ENCODE data around the gene EPHB1.

Gene EPHB1

GRCh38 chr3:134877788-134878187 lies 82.7 kb downstream of the EPHB1 start:
- no peak for DNase-seq (ENCODE audit: extremely low read depth in 1 of 2, low read depth in 1 of 2)

GRCh38 chr3:134879990-134880389 lies 84.9 kb downstream of the EPHB1 start:
- no peak for DNase-seq (ENCODE audit: extremely low read depth in 1 of 2, low read depth in 1 of 2)

DNA sequence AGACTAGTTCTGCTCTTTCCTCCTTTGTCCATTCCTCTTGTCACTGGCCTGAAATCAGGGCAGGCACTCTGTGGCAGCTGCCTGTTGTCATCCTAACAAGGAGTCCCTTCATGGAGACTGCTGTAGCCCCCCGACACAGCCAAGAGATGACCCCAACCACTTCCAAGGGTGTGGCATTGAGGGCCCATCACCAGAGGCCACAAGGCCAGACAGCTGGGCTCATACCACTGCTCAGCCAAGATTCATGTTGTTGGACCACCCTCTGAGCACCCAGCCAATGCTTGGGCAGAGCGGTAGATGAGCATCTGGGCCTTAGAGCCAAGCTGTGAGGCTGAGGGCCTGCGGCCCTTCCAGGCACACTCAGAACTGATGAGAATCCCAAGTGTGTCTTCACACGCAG lies 85.4 kb downstream of the EPHB1 start:
- DNase-seq (ENCODE audit: extremely low read depth in 1 of 2, low read depth in 1 of 2) = no peak

DNA sequence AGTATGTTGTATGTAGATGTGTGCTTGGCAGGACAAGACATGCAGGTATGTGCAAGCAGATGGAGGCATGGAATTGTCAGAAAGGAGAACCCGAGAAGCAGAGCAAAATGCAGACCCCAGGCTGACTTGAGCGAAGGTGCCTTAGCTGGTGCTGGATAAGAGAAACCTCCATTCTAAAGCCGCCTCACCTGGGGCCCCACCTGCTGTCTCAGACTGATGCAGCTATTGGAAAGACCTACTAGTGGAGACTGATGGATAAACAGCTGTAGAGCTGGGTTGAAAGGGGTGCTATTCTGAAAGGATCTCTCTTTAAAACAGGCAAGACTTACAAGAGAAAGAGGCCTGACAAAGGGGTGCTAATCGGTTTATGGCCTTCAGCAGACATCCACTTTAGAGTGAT lies 86.2 kb downstream of the EPHB1 start:
- DNase-seq (ENCODE audit: extremely low read depth in 1 of 2, low read depth in 1 of 2) = no peak

DNA sequence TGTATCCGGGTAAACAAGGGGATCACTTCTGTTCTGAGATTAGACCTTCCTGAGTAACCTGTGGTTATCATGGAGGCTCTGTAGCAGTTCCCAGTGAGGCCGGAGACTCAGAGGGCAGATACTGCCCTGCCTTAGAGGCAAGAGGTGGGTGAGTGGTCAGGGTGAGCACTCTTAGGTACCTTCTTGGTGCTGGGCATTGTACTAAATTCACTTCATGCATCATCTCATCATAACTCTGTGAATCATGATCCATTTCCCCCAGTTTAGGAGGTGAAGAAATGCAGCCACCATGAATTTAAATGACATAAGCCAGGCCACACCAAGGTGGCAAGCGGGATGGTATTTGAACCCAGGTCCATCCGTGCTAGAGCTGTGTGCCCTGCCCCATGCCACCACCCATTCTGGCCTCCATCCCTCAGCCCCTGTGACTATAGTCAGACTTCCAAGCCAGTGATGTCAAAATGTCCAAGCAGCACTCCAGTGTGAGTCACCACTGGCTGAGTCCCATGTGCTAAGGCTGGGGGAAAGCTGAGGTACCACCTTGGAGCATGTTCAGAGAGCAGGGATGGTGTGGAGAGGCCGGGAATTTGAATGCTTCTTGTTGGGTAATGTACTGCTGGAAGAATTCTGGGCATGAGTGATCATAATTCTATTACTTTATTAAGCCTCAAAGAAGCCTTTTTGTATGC lies 88.8 kb downstream of the EPHB1 start:
- no peak for DNase-seq (ENCODE audit: extremely low read depth in 1 of 2, low read depth in 1 of 2)

DNA sequence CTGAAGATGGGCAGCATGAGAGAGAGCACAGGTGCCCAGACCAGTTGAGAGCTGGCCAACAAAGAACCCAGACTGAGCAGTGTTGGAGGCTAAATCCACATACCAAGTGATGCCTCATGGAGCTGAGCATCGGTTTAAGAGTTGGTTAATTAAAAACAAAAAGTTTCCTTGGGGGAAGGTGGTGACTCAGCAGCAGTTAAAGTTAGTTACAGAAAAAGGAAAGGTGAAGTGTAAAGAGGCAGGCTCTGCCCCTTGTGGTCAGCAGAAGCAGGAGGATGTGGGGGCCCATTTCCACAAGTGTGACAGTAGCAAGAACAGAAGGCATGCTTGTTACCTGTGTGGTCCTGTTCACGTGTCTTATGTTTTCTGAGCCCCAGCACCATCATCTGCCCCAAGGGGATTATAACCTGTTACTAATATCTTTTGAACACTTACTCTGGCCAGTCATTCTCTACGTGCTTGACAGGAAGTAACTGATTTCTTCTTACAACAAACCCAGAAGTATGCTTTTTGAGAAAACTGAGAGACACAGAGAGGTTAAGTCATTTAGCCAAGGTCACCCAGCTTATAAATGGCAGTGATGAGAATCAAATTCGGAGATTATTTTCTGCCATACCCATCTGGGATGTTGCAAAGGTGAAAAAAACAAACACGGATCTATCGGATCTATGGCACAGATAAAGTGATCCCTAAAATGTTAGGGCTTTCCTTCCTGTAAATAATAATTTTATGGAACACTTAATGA lies 91.0 kb downstream of the EPHB1 start:
- DNase-seq (ENCODE audit: extremely low read depth in 1 of 2, low read depth in 1 of 2) = no peak

DNA sequence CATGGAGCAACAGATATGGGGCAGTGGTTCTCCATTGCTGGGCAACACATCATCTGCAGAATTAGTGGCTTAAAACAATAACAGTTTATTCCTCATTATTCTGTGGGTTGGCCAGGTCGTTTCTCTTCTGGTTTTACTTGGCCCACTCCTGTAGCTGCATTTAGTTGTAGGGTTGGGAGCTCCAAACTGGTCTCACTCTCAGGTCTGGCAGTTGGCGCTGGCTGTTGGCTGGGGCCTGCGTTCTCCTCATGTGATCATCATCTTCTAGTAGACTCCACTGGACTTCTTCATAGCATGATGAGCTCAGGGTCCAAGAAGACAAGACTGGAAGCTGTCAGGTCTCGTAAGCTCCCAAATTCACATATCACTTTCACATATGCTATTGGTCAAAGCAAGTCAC lies 91.9 kb downstream of the EPHB1 start:
- DNase-seq (ENCODE audit: extremely low read depth in 1 of 2, low read depth in 1 of 2) = no peak

- no peak for DNase-seq (ENCODE audit: extremely low read depth in 1 of 2, low read depth in 1 of 2)
Measured at GRCh38 chr3:134887536-134887935, 92.5 kb downstream of the EPHB1 start.

DNA sequence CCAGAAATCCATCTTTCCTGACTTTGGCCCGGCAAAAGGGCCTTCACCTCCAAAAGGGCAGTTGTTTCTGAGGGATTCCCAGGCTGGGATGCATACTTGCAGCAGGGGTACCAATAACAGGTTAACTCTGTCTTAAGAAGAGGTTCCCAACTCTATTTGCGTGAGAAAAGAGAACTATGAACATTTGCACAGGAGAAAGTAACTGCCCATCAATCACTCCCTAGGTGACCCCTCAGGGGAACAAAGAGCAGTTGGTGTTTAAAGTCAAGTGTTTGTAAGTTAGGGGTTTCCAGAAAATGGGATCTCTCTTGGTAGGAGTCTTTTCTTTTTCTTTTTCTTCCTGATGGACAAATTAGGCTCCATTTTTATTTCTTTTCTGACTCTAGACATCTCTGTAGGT lies 97.3 kb downstream of the EPHB1 start:
- DNase-seq (ENCODE audit: extremely low read depth in 1 of 2, low read depth in 1 of 2) = no peak

GRCh38 chr3:134892761-134893160 lies 97.7 kb downstream of the EPHB1 start:
- no peak for DNase-seq (ENCODE audit: extremely low read depth in 1 of 2, low read depth in 1 of 2)

- no peak for DNase-seq (ENCODE audit: extremely low read depth in 1 of 2, low read depth in 1 of 2)
Measured at GRCh38 chr3:134894533-134894932, 99.5 kb downstream of the EPHB1 start.

DNA sequence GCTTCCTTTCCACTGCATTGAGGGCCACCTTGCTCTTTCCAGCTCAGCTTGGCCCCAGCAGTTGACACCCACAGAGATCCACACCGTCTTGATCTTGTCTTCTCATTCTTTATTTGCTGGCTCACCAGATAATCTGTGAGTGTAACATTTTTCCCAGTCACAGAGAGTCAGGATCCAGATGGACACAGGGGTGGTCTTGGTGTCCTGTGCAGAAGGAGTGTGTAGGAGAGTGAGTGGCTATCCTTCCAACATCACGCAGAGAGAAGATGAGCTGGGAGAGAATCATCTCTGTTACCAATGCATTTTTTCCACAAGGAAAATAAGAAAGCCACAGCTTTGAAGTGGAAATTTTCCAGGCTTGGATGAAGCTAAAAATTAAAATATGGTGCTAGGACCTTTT lies 100.1 kb downstream of the EPHB1 start:
- DNase-seq (ENCODE audit: extremely low read depth in 1 of 2, low read depth in 1 of 2) = no peak

DNA sequence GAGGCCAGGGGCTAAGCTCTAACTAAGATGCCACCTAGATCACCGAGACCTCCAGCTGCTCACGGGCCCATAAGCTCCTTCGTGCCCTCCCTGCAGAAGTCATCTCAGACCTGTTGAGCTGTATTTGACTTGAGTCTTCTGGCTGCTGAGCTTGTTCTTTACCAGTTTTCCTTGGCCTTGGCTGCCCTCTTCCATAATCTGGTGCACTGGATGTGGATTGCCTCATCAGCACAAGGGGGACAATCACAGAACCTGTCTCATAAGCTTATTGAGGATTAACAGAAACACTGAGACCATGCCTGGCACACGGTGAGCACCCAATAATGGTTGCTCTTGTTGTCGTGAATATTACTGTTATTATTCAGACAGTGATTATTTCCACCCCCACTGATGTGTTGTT lies 101.1 kb downstream of the EPHB1 start:
- DNase-seq (ENCODE audit: extremely low read depth in 1 of 2, low read depth in 1 of 2) = no peak

DNA sequence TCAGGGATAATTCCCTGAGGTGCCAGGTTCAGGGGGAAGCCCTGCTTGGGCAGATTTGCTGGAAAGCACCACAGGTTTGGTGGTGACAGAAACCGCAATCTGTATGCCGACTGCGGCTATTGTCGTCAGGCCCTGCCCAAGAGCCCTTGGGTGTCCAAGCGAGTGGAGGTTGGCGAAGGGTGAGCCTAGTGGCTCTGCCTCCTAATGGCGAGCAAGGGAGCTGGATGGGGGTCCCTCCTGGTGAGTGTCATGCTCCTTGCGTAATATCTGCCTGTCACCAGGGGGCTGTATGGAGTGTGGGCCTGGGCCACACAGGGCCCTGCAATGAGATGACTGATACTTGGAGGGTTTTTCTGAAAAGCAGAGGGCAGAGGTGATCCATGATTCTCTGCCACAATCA lies 101.6 kb downstream of the EPHB1 start:
- DNase-seq (ENCODE audit: extremely low read depth in 1 of 2, low read depth in 1 of 2) = no peak

- no peak for DNase-seq (ENCODE audit: extremely low read depth in 1 of 2, low read depth in 1 of 2)
Measured at GRCh38 chr3:134897391-134898141, 102.5 kb downstream of the EPHB1 start.

DNA sequence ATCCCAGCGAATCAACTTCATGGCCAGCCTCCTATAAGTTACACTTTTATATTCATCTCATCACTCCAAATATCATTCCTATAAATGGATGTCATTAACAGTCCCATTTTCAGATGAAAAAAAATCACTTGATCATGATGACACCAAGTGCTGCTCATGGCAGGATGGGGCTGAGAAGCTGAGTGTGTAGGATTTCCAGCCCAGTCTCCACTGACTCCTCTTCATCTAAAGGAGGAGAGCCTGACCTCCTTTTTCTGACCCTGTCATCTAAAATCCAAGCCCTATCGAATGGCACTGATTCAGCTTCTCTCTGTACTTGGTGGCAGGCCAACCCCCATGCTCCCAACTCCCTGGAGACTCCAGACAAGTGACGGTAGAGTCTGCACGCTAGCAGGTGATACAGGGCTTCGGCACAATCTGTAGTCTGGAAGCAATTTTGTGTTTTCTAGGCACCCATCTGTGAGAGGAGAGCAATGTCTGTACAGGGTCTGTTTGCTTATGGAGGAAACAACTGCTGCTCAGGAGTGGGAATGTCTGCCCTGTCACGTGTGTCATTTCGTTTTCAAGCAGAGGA lies 103.2 kb downstream of the EPHB1 start:
- DNase-seq (ENCODE audit: extremely low read depth in 1 of 2, low read depth in 1 of 2) = no peak

- DNase-seq (ENCODE audit: extremely low read depth in 1 of 2, low read depth in 1 of 2) = no peak
Measured at GRCh38 chr3:134899786-134900185, 104.7 kb downstream of the EPHB1 start.

DNA sequence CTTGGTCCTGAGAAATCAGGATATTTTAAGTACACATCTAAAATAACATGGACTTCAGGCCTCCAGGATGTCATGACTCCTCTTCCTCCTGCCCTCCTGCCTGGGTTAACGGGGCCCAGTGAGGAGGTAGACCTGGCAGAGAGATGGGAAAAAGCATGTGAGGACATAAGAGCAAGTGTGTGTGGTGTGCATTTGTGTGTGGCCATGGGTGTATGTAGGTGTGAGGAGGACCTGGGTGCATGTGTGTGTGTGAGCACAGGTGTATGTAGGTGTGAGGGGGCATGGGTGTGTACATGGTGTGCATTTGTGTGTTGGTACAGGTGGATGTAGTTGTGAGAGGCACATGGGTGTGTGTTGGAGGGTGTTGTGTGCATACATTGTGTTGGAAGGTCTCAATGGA lies 105.4 kb downstream of the EPHB1 start:
- DNase-seq (ENCODE audit: extremely low read depth in 1 of 2, low read depth in 1 of 2) = no peak

DNA sequence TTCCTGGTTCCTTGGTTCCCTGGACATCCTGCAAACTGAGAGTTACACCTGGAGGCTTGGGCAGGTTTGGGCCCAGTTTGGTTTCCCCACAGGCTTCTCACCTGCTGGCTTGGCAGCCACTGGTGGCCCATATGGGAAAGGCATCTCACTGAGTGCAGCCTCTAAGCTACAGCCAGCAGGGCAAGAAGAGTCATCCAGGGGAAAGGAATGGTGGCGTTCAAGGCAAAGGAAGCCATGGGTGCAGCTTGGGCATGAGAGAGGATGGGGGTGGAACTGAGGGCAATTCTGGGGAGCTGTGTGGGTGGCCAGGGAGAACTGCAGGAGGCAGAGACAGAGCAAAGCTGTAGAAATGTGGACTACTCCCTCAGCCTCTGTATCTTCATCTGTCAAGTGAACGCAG lies 106.4 kb downstream of the EPHB1 start:
- DNase-seq (ENCODE audit: extremely low read depth in 1 of 2, low read depth in 1 of 2) = no peak

DNA sequence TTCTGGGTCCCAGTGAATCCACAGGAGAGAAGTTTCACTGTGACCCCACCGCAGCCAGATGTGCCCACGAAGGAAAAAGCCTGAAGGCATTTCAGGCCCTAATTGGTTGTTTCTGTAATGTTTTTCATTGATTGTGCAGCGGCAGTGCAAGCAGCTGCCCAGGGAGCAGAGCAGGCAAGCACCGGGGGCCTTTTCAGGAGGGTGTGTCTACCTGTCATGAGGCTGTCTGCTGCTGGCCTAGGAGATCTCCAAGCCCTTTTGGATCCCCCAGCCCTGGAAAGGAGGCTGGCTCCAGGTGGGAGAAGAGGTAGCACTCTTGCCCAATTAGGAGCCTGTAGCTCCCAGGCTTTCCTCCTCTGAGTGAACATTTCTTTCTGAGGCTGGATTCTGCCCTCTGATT lies 108.8 kb downstream of the EPHB1 start:
- no peak for DNase-seq (ENCODE audit: extremely low read depth in 1 of 2, low read depth in 1 of 2)

DNA sequence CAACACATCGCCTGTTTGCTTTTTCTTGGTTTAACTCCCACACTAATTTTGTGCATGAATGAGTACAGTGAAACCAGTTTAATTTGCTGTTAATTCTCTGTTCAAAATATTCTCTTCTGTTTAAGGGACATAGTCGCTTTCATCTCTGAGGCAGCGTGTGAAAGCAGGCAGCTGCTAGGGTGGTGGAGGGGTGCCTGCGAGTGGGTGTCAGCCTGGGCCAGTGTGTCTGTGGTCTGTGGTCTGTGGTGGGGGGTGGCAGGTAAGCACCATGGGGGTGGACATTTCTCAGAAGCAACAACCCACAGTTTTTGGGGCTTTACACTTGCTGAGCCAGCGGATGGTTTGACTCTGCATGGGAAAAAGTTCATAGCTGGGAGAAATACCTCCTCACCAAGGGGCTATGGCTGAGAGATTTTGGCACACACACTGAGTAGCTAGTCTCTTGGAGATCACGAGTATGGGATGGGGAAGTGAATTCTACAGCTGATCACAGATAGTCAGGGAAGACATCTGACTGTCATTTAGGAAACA lies 109.2 kb downstream of the EPHB1 start:
- DNase-seq (ENCODE audit: extremely low read depth in 1 of 2, low read depth in 1 of 2) = peak; percentile 25 to 46

All from stimulated activated CD8-positive, alpha-beta memory T cell treated with anti-CD3 and anti-CD28 coated beads, Interleukin-7, amount 100 ng/mL, for 48 hours (primary cell).